HPDE6-E6E7 (cell line): ENCODE results near the gene BAIAP2L1.
"Not testable (repeated sequence)": the region's sequence is repeated elsewhere in the genome, so short reads cannot be mapped to it uniquely, and the experiment has no call there.

Experiments used
- DNase-seq: peaks from one replicate; pipeline ENCODE4 v3.0.0; 2011; ENCODE audit warnings: missing footprints; ENCODE audit errors: extremely low spot score

Gene BAIAP2L1

DNA sequence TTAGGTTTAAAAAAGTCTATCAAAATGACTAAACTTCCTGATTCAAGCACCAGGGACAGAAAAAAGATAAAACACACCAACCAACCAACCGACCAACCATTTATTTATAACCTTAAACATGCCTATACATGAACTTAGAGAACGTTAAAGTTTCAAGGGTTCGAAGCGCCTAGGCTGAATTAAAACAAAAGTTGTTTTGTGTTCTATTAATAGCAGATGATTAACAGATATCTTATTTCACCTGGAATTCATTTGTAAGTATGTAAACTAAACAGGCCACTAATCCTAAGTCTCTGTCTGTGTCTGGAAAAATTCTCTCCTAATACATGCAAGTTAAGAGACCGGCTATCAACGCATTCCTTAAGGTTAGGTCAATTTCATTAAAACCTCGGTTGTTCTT, 1.4 kb downstream of the BAIAP2L1 start:
- no peak for DNase-seq

DNA sequence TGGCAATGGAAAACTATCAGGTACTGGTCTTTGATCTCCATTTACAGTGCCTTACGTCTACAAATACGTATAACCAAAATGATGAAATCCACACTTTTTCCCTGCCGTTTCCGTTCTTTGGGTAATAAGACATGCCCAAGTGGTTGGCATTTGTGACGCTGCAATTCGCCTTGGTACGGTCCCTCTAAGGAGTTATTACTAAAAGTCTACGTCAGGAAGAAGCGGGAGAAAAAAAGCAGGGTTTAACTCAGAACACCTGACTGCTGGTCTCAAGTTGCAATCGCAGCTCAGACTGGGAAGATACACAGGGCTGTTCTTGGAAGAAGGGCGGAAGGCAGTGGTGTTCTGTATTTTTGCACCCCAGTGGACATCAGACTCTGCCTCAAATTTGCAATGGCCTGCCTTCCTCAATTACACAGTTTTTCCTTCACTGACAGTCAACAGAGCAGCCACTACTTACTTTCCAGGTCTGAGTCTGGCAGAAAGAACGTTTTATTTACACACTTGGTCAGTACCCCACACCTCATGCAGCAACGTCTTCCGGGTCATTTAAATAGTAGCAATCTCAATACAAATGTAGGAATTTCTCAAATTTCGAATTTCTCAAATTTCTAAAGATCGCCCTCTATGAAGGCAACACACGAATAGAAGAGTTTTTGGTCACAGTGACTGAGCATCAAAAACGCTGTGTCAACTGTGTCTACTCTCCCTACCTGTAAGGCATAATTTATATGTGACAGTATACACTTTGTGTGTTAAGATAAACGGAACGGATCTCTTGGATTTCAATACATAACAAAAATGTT, 2.1 kb downstream of the BAIAP2L1 start:
- DNase-seq: no peak

- no peak for DNase-seq
Observed at GRCh38 chr7:98396768-98397167, 4.1 kb downstream of the BAIAP2L1 start.

GRCh38 chr7:98395951-98396350, 4.9 kb downstream of the BAIAP2L1 start:
- no peak for DNase-seq

GRCh38 chr7:98395481-98395880, 5.4 kb downstream of the BAIAP2L1 start:
- no peak for DNase-seq

DNA sequence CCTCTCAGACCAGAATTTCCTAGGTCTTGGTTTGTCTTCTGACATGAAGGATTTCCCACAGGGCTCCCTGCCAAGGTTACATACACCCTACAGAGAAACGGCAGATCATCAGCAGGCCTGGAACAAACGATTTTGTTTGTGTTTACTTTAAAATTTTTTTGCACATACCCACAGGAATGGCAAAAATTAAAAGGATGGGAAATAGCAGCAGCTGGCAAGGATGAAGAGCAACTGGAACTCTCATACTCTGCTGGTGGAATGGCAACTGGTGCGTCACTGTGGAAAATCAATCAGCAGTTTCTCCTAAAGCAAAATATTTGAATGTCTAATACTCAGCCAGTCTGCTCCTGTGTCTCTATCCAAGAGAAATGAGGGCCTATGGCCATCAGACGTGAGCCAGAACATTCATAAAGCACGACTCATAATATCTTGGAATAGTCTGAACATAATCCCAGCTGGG, 6.5 kb downstream of the BAIAP2L1 start:
- no peak for DNase-seq

GRCh38 chr7:98387544-98388226, 13.2 kb downstream of the BAIAP2L1 start:
- no peak for DNase-seq

DNA sequence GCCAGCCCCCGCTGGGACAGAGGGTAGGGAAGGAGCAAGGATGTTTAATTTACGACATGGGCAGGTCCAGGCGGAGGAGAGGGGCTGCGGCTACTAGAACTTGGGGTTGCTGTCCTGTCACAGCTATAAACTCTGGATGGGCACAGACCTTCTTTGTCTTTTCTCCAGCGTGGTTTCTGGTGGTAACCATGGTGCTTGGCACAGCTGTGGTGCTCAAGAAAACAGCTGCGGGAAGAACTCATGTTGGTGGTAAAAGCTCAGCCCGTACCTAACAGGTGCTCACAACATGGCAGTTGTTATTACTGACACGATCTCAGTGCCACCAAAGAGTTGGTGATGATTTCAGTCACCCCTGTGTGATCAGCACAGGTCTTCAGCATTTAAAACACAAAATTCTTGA, 13.8 kb downstream of the BAIAP2L1 start:
- DNase-seq: no peak

GRCh38 chr7:98385532-98385931, 15.4 kb downstream of the BAIAP2L1 start:
- not testable (repeated sequence) for DNase-seq

DNA sequence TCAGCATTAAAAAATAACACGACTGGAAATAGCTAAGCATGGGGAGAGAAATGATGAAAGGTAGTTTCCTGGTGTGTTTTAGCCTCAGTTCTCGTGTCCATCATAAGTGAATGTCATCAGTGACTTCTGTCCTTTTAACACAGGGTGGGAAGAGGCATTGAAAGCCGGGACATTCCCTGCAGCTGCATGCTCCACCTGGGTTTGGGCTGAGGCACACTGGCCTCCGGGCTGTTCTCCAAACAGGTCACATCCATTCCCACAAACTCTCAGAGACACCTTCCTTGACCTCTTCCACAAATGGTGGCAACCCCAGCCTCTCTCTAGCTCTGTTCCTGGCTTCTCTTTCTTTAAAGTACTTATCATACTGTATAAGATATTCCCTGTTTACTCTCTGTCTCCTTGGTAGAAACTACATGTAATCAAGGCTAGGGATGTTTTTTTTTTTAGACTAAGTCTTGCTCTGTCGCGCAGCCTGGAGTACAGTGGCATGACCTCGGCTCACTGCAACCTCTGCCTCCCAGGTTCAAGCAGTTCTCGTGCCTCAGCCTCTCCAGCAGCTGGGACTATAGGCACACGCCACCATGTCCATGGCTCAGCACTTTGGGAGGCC, 22.6 kb downstream of the BAIAP2L1 start:
- no peak for DNase-seq

DNA sequence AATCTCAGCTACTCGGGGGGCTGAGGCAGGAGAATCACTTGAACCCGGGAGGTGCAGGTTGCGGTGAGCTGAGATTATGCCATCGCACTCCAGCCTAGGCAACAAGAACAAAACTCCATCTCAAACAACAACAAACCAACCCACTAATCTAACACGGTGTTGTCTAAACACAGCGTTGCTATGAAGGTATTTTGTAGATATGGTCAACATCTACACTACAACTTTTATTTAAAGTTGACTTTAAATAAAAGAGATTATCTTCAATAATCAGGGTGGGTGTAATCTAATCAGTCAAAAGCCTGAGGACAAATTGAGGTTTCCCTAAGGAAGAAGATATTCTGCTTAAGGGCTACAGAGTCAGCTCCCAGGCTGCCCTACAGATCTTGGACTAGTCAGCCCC, 24.2 kb downstream of the BAIAP2L1 start:
- DNase-seq: no peak

GRCh38 chr7:98375664-98376063, 25.2 kb downstream of the BAIAP2L1 start:
- no peak for DNase-seq

- DNase-seq: no peak
Observed at GRCh38 chr7:98374285-98374680, 26.6 kb downstream of the BAIAP2L1 start.

- DNase-seq: peak; percentile 63
Observed at GRCh38 chr7:98372993-98373392, 27.9 kb downstream of the BAIAP2L1 start.

DNA sequence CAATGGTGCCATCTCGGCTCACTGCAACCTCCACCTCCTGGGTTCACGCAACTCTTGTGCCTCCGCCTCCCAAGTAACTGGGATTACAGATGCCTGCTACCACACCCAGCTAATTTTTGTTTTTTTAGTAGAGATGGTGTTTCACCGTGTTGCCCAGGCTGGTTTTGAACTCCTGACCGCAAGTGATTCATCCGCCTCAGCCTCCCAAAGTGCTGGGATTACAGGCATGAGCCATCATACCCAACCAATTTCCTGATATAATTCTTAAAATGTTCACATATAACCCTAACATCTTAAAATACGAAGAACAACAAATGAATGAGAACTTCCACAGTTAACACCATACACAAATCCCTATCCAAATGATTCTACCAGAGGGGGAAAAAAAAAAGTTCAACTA, 31.2 kb downstream of the BAIAP2L1 start:
- no peak for DNase-seq

DNA sequence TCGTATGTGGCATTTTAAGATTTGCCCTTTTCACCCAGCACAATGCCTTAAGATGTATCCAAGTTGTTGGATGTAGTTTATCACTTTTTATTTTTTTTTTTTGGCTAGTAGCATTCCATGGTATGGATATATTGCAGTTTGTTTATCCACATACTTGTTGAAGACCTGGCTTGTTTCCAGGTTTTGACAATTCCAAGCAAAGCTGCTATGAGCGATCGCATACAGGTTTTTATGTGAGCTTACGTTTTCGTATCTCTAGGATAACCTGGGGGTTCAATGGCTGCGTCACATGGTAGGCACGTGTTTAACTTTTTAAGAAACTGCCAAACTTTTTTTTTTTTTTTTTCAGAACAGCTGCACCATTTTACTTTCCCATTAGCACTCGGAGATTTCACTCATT, 32.2 kb downstream of the BAIAP2L1 start:
- DNase-seq: no peak

- no peak for DNase-seq
Observed at GRCh38 chr7:98366562-98366938, 34.3 kb downstream of the BAIAP2L1 start.

GRCh38 chr7:98365863-98366561, 34.9 kb downstream of the BAIAP2L1 start:
- DNase-seq: no peak

DNA sequence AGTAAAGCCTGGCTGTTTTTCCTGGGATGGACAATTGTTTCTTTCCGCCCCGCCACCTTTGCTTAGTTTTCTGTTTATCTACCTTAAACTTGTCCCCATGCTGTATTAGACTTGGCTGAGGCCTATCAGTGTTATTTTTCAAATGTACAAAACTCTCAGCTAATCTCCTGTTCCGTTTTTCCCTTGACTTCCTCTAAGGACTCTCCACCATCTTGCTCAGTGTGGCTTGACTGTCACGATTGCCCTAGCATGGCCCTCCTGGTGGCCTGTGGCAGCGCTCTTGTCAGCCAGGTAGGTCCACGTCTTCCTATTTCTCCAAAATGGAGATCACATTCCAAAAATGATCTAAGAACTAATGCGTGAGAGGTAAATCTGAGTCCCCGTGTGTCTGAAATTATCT, 36.7 kb downstream of the BAIAP2L1 start:
- no peak for DNase-seq

DNA sequence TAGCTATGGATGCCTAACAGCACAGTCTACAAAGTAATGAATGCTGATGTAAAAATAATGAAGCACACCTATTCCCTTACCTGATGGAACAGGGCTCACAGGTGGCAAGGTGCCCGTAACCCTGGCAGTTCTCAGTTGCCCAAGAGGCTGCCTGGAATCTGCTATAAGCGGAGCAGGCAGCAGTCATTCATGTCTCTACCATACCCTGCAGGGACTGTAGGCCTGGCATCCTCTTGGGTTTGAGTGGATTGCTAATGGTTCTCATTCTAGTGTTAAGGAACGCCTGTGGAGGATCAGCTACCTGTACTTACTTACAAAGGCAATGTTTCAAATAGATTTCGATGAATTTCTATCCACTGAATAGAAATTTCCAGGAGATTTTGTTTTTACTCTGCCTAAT, 38.4 kb downstream of the BAIAP2L1 start:
- no peak for DNase-seq

- DNase-seq: no peak
Observed at GRCh38 chr7:98360221-98361130, 40.4 kb downstream of the BAIAP2L1 start.
